RWPE2 (cell line): ENCODE results near the gene CD247.
A peak's percentile ranks its signal among the peaks of the same experiment; 100 is the strongest.

ENCODE experiments used
- ATAC-seq: fragments of 200-7000 bp; cut with Tn5 transposase; 3 replicates; pipeline ENCODE4 v1.9.1; 2021; ENCODE audit warnings: low read depth
- DNase-seq: peaks from one replicate; pipeline ENCODE4 v3.0.0-alpha.2; 2020; ENCODE audit warnings: low spot score
- H3K27ac ChIP-seq: fragments of 450-650 bp; 2 replicates; pipeline ENCODE4 v1.5.1; 2017; ENCODE audit warnings: mild to moderate bottlenecking; ENCODE audit not compliant: poor library complexity, severe bottlenecking
- H3K27me3 ChIP-seq: fragments of 250-450 bp; sonication (Bioruptor Pico); 2 replicates; pipeline ENCODE4 v1.5.1; 2021; ENCODE audit warnings: mild to moderate bottlenecking, moderate library complexity; ENCODE audit not compliant: insufficient read depth, poor library complexity, severe bottlenecking
- H3K36me3 ChIP-seq: fragments of 250-450 bp; sonication (Bioruptor Pico); 2 replicates; pipeline ENCODE4 v1.5.1; 2020; ENCODE audit warnings: low read depth, mild to moderate bottlenecking, moderate library complexity
- H3K4me1 ChIP-seq: fragments of 250-450 bp; sonication (Bioruptor Pico); 2 replicates; pipeline ENCODE4 v1.5.1; 2021; ENCODE audit warnings: mild to moderate bottlenecking, moderate library complexity; ENCODE audit not compliant: insufficient read depth, poor library complexity, severe bottlenecking
- H3K4me3 ChIP-seq: fragments of 250-450 bp; sonication (Bioruptor Pico); 2 replicates; pipeline ENCODE4 v1.5.1; 2021; ENCODE audit warnings: mild to moderate bottlenecking, moderate library complexity; ENCODE audit not compliant: severe bottlenecking
- H3K9me3 ChIP-seq: fragments of 250-450 bp; sonication (Bioruptor Pico); 2 replicates; pipeline ENCODE4 v1.5.1; 2021; ENCODE audit warnings: mild to moderate bottlenecking, moderate library complexity; ENCODE audit not compliant: severe bottlenecking
- CTCF ChIP-seq: fragments of 450-650 bp; IDR thresholded peaks from one replicate; pipeline ENCODE4 v1.5.1; 2017; ENCODE audit warnings: mild to moderate bottlenecking, moderate library complexity; ENCODE audit not compliant: poor library complexity, severe bottlenecking

Gene CD247

GRCh38 chr1:167546935-167547334 is 28.6 kb upstream of the CD247 start:
- Histone ChIP-seq H3K9me3 (no peaks in the 10 kb centered on the region), H3K27me3 (no peaks in the 10 kb centered on the region), H3K4me3 (no peak overlapping the region), H3K36me3 (peaks cover 16% of the 10 kb centered on the region), H3K27ac (no peak overlapping the region), H3K4me1 (peaks cover 24% of the 10 kb centered on the region)
- TF ChIP-seq CTCF, result no peak
- no peak for ATAC-seq
- DNase-seq, result no peak

- Histone ChIP-seq H3K4me1 (peaks cover 24% of the 10 kb centered on the region), H3K9me3 (no peaks in the 10 kb centered on the region), H3K27ac (no peak overlapping the region), H3K36me3 (peaks cover 16% of the 10 kb centered on the region), H3K27me3 (no peaks in the 10 kb centered on the region), H3K4me3 (no peak overlapping the region)
- ATAC-seq (no peak), DNase-seq (no peak)
- TF ChIP-seq CTCF, result no peak
These were observed 27.0 kb upstream of the CD247 start for GRCh38 chr1:167545349-167545748.

GRCh38 chr1:167544447-167545093 is 26.2 kb upstream of the CD247 start:
- TF ChIP-seq CTCF, result no peak
- H3K27ac ChIP-seq, result no peak overlapping the region
- peaks cover 24% of the 10 kb centered on the region for H3K4me1 ChIP-seq
- ATAC-seq (peak; percentile 71), DNase-seq (no peak)
- H3K4me3 ChIP-seq, result no peak overlapping the region
- H3K36me3 ChIP-seq, result peaks cover 16% of the 10 kb centered on the region
- H3K9me3 ChIP-seq, result no peaks in the 10 kb centered on the region
- no peaks in the 10 kb centered on the region for H3K27me3 ChIP-seq

- H3K36me3 ChIP-seq, result peaks cover 16% of the 10 kb centered on the region
- peaks cover 21% of the 10 kb centered on the region for H3K4me1 ChIP-seq
- no peak overlapping the region for H3K27ac ChIP-seq
These were observed 25.1 kb upstream of the CD247 start for GRCh38 chr1:167543199-167543990.

More at GRCh38 chr1:167543199-167543990, 25.1 kb upstream of the CD247 start:
- Histone ChIP-seq H3K4me3 (no peak overlapping the region), H3K27me3 (no peaks in the 10 kb centered on the region), H3K9me3 (no peaks in the 10 kb centered on the region)
- TF ChIP-seq CTCF, result no peak
- no peak for DNase-seq
- no peak for ATAC-seq
